T-helper 1 cell treated with Interleukin-12 subunit alpha and Interleukin-12 subunit beta and Interleukin-4 antibody, amounts not matched to agents 30 μg/mL and 1 μg/mL, for 36 hours (primary cell): ENCODE data around the gene PRODH.
"Not testable (repeated sequence)": the region's sequence is repeated elsewhere in the genome, so short reads cannot be mapped to it uniquely, and the experiment has no call there.

Experiments used
- H3K27ac Mint-ChIP-seq: one replicate; pipeline ENCODE4 v1.8.0; 2021; ENCODE audit warnings: mild to moderate bottlenecking, mixed read lengths
- H3K27me3 Mint-ChIP-seq: one replicate; pipeline ENCODE4 v1.8.0; 2021; ENCODE audit warnings: low read depth, mixed read lengths
- H3K36me3 Mint-ChIP-seq: one replicate; pipeline ENCODE4 v1.8.0; 2021; ENCODE audit warnings: low read depth, mixed read lengths
- H3K4me1 Mint-ChIP-seq: one replicate; pipeline ENCODE4 v1.8.0; 2021; ENCODE audit warnings: low read depth, mixed read lengths
- H3K4me3 Mint-ChIP-seq: one replicate; pipeline ENCODE4 v1.8.0; 2021; ENCODE audit warnings: mild to moderate bottlenecking, moderate library complexity, mixed read lengths
- H3K9me3 Mint-ChIP-seq: one replicate; pipeline ENCODE4 v1.8.0; 2021; ENCODE audit warnings: mixed read lengths

The PRODH gene

DNA sequence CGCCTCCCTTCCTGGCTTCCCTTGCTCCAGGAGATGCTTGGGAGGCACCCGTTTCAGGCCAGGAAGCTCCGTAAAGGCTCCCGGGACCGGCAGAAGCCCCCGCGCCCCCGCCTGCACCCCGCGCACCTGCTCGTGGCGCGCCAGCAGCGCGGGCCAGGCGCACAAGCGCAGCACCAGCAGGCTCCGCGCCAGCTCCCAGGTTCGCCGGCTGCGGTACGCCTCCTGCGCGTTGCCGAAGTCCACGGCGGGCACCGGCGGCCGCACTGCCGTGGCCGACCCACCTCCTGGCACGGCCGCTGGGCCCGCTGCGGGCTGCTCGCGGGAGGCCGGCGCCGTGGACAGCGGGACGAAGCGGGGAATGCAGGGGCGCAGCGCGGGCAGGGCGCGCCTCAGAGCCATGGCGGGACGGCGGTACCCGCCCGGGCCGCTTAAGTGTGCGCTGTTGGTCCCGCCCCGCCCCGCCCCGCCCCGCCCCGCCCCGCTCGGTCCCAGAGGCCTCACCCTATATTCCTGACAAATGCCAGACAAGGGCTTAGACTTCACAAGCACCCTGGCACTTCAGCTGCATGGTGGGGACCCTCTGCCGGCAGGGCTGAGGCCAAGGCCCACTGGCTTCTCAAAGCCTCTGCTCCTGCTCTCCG, at the start of gene PRODH:
TSS of gene PRODH (minus strand) at position 405 of the 641 bp plus-strand sequence. CDS start at position 399, 6 bp downstream.
- H3K27ac Mint-ChIP-seq: no peak within 1 kb of the TSS
- H3K36me3 Mint-ChIP-seq: no peaks in the 10 kb centered on the region
- no peaks in the 10 kb centered on the region for H3K27me3 Mint-ChIP-seq
- H3K4me3 Mint-ChIP-seq: no peak within 1 kb of the TSS
- no peaks in the 10 kb centered on the region for H3K9me3 Mint-ChIP-seq
- H3K4me1 Mint-ChIP-seq: no peaks in the 10 kb centered on the region

DNA sequence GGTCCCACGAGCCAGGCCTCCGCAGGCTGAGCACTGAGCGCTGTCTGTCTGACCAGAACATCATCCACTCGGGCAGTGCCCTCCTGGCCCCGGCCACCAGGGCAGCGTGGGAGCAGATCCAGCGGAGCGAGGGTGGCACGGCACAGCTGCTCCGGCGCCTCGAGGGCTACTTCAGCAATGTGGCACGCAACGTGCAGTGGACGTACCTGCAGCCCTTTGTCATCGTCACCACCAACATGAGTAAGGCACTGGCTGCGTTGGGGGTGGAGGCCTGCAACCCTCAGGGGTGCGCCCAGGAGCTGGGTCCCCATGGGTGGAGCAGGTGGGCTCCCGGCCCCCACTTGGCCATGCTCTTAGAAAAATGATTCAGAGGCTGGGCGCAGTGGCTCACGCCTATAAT, 49.7 kb upstream of the PRODH start:
- H3K4me3 Mint-ChIP-seq: no peak overlapping the region
- H3K9me3 Mint-ChIP-seq: peaks cover 3% of the 10 kb centered on the region
- no peaks in the 10 kb centered on the region for H3K36me3 Mint-ChIP-seq
- H3K27ac Mint-ChIP-seq: no peak overlapping the region
- no peaks in the 10 kb centered on the region for H3K4me1 Mint-ChIP-seq
- H3K27me3 Mint-ChIP-seq: no peaks in the 10 kb centered on the region

GRCh38 chr22:18984564-18984963, 48.5 kb upstream of the PRODH start:
- Mint-ChIP-seq H3K27me3 (no peaks in the 10 kb centered on the region), H3K27ac (no peak overlapping the region), H3K36me3 (no peaks in the 10 kb centered on the region), H3K4me1 (no peaks in the 10 kb centered on the region), H3K4me3 (no peak overlapping the region), H3K9me3 (peaks cover 3% of the 10 kb centered on the region)

GRCh38 chr22:18983120-18983651, 47.1 kb upstream of the PRODH start:
- H3K27me3 Mint-ChIP-seq: no peaks in the 10 kb centered on the region
- H3K4me1 Mint-ChIP-seq: no peaks in the 10 kb centered on the region
- peaks cover 3% of the 10 kb centered on the region for H3K9me3 Mint-ChIP-seq
- H3K36me3 Mint-ChIP-seq: no peaks in the 10 kb centered on the region
- no peak overlapping the region for H3K27ac Mint-ChIP-seq
- H3K4me3 Mint-ChIP-seq: no peak overlapping the region

- Mint-ChIP-seq H3K4me1 (no peaks in the 10 kb centered on the region), H3K4me3 (no peak overlapping the region), H3K9me3 (peaks cover 3% of the 10 kb centered on the region), H3K27me3 (no peaks in the 10 kb centered on the region), H3K27ac (no peak overlapping the region), H3K36me3 (no peaks in the 10 kb centered on the region)
Measured at GRCh38 chr22:18980829-18981228, 44.7 kb upstream of the PRODH start.

DNA sequence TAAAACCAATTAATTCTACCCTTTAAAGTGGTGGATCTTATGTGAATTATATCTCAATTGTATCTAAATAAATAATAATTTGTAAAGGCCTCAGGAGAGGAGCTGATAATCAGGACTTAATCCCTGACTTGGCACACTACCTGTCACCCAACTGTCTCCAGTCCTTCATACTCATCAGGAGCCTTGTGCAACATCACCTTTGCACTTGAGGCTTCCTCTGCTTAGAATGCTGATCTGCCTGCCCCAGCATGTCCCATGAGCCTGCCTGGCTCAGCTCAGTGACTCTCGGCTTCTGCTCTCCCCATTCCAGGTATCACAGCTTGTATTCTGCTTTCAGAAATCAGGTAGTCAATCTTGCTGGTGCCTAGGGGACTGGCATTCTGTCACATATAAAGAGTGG, 43.9 kb upstream of the PRODH start:
- H3K27me3 Mint-ChIP-seq: no peaks in the 10 kb centered on the region
- no peak overlapping the region for H3K27ac Mint-ChIP-seq
- H3K4me3 Mint-ChIP-seq: no peak overlapping the region
- H3K4me1 Mint-ChIP-seq: no peaks in the 10 kb centered on the region
- peaks cover 3% of the 10 kb centered on the region for H3K9me3 Mint-ChIP-seq
- no peaks in the 10 kb centered on the region for H3K36me3 Mint-ChIP-seq

DNA sequence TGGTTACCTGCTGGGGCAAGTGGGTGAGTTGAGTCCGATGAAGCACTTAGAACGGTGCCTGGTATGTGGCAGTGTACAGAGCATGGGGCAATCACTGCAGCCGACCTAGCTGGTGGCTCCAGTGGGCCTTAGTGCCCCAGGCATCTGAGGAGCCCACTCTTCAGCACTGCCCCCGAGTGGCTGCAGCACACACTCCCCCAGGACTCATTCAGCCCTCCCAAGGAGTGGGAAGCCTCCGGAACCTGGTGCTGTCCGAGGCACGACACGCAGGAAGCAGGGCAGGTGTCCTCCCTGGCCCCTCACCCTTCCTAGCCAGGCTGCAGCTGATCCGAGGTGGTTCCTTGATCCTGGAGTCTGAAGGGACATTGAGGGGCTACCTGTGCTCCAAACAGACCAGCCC, 42.4 kb upstream of the PRODH start:
- Mint-ChIP-seq H3K4me3 (no peak overlapping the region), H3K36me3 (no peaks in the 10 kb centered on the region), H3K9me3 (peaks cover 3% of the 10 kb centered on the region), H3K4me1 (no peaks in the 10 kb centered on the region), H3K27ac (no peak overlapping the region), H3K27me3 (no peaks in the 10 kb centered on the region)

GRCh38 chr22:18977824-18978425, 41.8 kb upstream of the PRODH start:
- Mint-ChIP-seq H3K27ac (no peak overlapping the region), H3K4me3 (no peak overlapping the region), H3K27me3 (no peaks in the 10 kb centered on the region), H3K36me3 (no peaks in the 10 kb centered on the region), H3K4me1 (no peaks in the 10 kb centered on the region), H3K9me3 (peaks cover 3% of the 10 kb centered on the region)

- Mint-ChIP-seq H3K27me3 (peaks cover 4% of the 10 kb centered on the region), H3K27ac (no peak overlapping the region)
Measured at GRCh38 chr22:18976197-18976751, 40.2 kb upstream of the PRODH start.

DNA sequence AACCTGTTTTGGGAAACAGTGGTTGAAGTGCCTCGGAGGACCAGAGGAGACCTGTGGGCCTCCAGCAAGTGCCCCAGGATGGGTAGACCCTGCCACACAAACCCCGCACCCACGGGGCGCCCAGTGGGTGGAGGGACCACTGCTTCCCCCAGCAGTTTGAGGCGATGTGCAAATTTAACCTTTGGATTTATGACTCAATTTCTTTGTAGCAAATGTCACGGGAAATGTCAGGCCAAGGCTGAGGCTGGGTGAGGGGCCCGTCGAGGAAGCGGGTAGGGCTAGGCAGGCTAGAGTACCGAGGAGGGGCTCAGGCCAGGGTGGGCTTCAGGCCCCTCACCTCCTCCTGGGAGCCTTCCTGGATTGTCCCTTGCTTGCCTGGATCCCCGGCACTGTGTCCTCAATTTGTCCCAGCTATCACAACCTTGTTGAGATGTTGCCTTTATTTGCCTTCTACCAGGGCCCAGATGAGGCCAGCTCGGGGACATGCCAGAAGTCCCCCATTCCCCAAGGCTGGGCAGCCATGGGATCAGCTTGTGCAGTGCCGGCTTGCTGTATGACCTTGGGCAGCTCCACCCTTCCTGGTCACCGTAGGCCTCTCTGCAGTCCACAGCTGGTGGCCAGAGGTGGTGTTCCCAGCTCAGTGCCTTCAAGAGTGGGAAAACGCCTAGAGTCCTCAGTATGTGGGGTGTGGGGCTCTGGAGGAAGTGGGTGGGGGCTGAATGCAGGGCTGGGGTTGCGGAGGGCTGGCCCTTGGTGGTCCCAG, 39.5 kb upstream of the PRODH start:
- no peaks in the 10 kb centered on the region for H3K36me3 Mint-ChIP-seq
- no peaks in the 10 kb centered on the region for H3K9me3 Mint-ChIP-seq
- H3K27me3 Mint-ChIP-seq: peaks cover 4% of the 10 kb centered on the region
- H3K4me1 Mint-ChIP-seq: no peaks in the 10 kb centered on the region
- no peak overlapping the region for H3K27ac Mint-ChIP-seq
- H3K4me3 Mint-ChIP-seq: no peak overlapping the region

More at GRCh38 chr22:18976197-18976751, 40.2 kb upstream of the PRODH start:
- Mint-ChIP-seq H3K9me3 (no peaks in the 10 kb centered on the region), H3K4me3 (no peak overlapping the region), H3K4me1 (no peaks in the 10 kb centered on the region), H3K36me3 (no peaks in the 10 kb centered on the region)

GRCh38 chr22:18974477-18975180, 38.5 kb upstream of the PRODH start:
- Mint-ChIP-seq H3K36me3 (no peaks in the 10 kb centered on the region), H3K27ac (no peak overlapping the region)

DNA sequence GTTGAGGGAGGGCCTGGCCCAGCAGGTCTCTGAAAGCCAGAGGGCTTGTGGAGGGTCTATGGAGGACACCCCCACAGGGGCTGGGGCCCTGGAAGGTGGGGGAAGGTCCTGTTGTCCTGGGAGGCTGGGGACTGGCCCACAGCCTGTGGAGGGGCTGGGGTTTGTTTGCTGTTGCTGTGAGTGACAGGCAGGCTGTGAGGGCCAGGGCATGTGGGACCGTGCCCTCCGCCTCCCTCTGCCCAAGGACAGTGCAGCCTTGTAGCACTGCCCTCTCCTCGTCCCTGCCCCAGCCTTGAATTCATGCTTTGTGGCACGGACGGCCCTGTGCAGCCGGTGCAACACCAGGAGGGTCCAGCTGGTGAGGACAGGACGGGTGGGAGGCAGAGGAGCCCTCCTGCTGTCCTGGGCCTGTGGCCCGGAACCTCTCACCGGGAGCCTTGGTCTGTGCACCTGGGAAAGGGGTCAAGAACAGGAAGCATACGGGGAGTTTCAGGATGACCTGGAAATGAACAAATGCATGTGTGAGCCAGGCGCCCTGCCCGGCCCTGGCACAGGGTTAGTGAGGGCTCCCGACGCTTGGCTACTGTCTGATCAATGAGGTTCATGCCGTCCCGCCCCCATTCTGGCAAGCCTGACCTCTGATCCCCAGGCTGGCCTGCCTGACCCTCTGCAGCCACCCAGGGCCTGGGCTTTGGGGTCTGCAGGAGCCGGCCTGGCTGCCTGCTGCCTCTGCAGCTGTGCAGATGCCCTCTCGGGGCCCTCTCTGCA, 37.4 kb upstream of the PRODH start:
- peaks cover 10% of the 10 kb centered on the region for H3K27me3 Mint-ChIP-seq
- H3K4me3 Mint-ChIP-seq: no peak overlapping the region
- H3K27ac Mint-ChIP-seq: no peak overlapping the region

More at GRCh38 chr22:18974477-18975180, 38.5 kb upstream of the PRODH start:
- no peak overlapping the region for H3K4me3 Mint-ChIP-seq
- H3K4me1 Mint-ChIP-seq: no peaks in the 10 kb centered on the region
- H3K9me3 Mint-ChIP-seq: no peaks in the 10 kb centered on the region
- peaks cover 6% of the 10 kb centered on the region for H3K27me3 Mint-ChIP-seq

DNA sequence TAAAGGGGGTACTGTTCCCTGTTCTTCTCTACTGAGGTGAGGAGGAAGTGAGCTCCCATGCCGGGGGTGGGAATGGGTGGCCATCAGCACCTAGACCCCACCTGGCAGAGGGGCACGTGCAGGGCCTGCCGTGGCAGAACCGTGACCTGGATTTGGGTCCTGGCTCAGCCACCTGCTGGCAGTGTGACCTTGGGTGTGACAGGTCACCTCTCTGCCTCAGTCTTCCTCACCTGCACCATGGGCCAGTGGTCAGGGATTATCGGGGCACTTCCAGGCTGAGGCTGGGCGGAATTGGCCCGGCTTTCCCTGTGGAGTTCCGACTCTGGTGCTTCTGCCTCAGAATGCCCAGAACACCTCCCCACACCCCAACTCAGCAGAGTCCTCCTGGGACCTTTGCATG, 36.5 kb upstream of the PRODH start:
- not testable (repeated sequence) for H3K27me3 Mint-ChIP-seq, H3K4me3 Mint-ChIP-seq, H3K4me1 Mint-ChIP-seq, H3K36me3 Mint-ChIP-seq, H3K27ac Mint-ChIP-seq, H3K9me3 Mint-ChIP-seq

More for the DNA sequence above, 37.4 kb upstream of the PRODH start:
- Mint-ChIP-seq H3K9me3 (no peaks in the 10 kb centered on the region), H3K36me3 (no peaks in the 10 kb centered on the region), H3K4me1 (no peaks in the 10 kb centered on the region)

DNA sequence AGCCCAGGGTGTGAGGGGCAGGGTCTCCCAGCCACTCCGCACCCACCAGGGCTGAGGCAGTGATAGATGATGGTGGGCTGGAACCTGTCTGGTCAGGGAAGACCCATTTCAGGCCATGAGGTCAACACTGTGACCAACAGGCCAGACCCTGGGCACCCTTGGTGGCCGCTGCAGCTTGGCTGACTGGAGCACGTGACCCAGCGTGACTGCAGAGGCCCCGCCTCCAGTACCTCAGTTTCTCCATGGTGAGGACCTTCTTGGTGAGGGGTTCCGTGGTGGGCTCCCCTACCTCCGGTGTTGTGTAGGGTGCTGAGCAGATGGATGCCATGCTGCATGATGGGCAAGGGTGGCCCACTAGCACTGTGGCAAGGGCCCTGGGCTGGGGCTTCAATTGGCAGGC, 35.9 kb upstream of the PRODH start:
- H3K4me1 Mint-ChIP-seq, H3K27ac Mint-ChIP-seq, H3K27me3 Mint-ChIP-seq, H3K4me3 Mint-ChIP-seq, H3K9me3 Mint-ChIP-seq, H3K36me3 Mint-ChIP-seq: not testable (repeated sequence)
